NCI-H2029 (cell line): ENCODE results near the gene CIP2A.

Experiments used
- DNase-seq: peaks from one replicate; lab custom pipeline; 2025; lab: John Stamatoyannopoulos, UW

Gene CIP2A

GRCh38 chr3:108510496-108510895, 78.7 kb downstream of the CIP2A start, which contains the start of gene MYH15:
Gene MYH15, minus strand, starts transcription at chr3:108510596. Its CDS starts 66 bp downstream, at chr3:108510530.
- DNase-seq: no peak

GRCh38 chr3:108509871-108510270, 79.4 kb downstream of the CIP2A start:
- DNase-seq: no peak

GRCh38 chr3:108509263-108509662, 80.0 kb downstream of the CIP2A start:
- DNase-seq: no peak

DNA sequence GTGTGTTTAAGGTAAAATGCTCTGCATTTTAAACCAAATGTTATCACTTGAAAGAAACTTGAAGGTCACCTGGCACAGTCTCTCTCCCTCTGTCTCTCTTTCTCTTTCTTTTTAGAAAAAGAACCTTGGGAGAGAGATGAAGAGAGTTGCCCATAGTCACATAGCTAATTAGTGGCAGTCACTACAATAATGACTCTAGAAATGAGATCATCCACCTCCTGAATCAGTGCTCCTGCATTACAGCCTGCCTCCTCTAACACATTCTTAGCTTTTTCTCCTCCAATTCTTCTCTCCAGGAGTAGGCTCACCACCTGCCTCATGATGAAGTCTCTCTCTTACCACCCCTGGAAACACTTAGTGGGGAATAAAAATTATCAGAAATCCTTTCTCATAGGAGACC, 81.3 kb downstream of the CIP2A start:
- no peak for DNase-seq

DNA sequence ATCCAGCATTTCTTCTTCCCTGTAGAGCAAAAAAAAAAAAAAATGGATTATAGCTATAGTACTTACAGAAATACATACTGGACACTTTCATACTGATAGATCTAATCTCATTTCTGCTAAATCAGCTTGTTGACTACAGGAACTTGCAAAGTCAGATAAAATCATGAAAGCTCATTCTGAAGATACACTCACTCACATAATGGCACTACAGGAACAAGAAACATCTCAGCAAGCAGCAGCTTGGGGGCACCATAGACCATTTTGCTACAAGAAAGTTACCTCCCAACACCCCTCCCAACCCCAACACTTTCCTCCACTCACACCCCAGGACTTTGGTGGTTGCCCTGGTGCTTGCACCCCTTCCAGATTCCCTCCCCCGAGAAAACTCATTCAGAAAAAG, 83.4 kb downstream of the CIP2A start:
- no peak for DNase-seq

GRCh38 chr3:108503722-108504121, 85.5 kb downstream of the CIP2A start:
- DNase-seq: no peak

DNA sequence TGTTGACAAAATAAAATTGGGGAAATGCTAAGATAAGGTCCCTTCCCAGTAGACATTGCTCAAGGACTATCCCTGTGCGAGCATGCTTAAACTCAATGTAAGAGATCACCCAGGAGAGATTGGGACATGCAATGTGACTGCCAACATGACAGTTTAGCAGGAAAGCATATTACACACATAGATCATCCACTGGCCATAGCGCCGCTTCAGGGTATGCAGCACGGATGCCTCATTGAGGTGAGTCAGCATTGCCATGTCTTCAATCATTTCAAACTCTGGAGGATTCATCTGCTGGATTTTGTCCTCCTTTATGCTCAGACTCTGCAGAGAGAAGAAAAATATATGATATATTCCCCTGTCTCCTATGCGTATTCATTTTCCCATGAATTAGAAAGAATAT, 87.7 kb downstream of the CIP2A start:
- DNase-seq: no peak

- no peak for DNase-seq
These were observed 88.5 kb downstream of the CIP2A start for GRCh38 chr3:108500728-108501127.
